KOPT-K1 (cell line): ENCODE results near the gene STATH.
"Not testable (repeated sequence)": the region's sequence is repeated elsewhere in the genome, so short reads cannot be mapped to it uniquely, and the experiment has no call there.

ENCODE experiments used
- H3K27ac ChIP-seq: fragments of 200-600 bp; sonication (generic); 2 replicates; pipeline ENCODE4 v1.5.1; 2016; ENCODE audit warnings: antibody characterized with exemption, mild to moderate bottlenecking, low read depth, low read length; ENCODE audit not compliant: poor library complexity, severe bottlenecking
- H3K36me3 ChIP-seq: fragments of 200-600 bp; sonication (generic); 2 replicates; pipeline ENCODE4 v1.5.1; 2017; ENCODE audit warnings: antibody characterized with exemption, mild to moderate bottlenecking, low read length, moderate library complexity; ENCODE audit not compliant: insufficient read depth
- H3K9me3 ChIP-seq: fragments of 200-600 bp; sonication (generic); 2 replicates; pipeline ENCODE4 v1.5.1; 2017; ENCODE audit warnings: antibody characterized with exemption, low read length, mild to moderate bottlenecking; ENCODE audit not compliant: insufficient read depth, poor library complexity, severe bottlenecking

The STATH gene

DNA sequence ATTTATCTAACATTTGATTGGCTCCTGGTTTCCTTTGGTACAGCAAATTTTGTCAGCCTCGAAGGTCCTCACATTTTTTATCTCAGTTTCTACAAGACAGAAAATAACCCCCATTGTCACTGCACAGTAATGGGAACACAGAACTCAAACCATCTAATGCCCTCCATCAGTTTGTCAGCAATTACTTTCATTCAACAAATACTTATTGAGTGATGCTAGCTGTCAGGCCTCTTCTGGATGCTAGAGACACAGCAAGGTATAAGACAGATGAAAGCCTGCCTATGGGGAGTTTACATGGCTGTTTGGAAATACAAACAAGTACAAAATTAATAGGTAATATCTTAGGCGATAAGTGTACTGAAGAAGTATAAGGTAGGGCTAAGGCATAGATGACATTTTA lies 27.5 kb downstream of the STATH start:
- H3K9me3 ChIP-seq: no peaks in the 10 kb centered on the region
- H3K36me3 ChIP-seq: no peaks in the 10 kb centered on the region
- no peak overlapping the region for H3K27ac ChIP-seq

DNA sequence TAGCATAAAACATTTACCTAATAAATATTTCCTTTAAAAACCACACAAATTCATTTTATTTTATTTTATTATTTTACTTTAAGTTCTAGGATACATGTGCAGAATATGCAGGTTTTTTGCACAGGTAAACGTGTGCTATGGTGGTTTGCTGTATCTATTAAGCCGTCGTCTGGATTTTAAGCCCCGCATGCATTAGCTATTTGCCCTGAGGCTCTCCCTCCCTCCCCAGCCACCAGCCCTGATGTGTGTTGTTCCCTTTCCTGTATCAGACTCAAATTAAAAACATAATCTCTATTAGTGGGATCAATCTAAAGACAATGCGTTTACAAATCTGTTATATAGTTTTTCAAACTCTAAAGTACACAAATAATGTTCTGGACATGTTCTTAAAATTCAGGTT lies 31.2 kb downstream of the STATH start:
- no peaks in the 10 kb centered on the region for H3K36me3 ChIP-seq
- H3K9me3 ChIP-seq: no peaks in the 10 kb centered on the region

DNA sequence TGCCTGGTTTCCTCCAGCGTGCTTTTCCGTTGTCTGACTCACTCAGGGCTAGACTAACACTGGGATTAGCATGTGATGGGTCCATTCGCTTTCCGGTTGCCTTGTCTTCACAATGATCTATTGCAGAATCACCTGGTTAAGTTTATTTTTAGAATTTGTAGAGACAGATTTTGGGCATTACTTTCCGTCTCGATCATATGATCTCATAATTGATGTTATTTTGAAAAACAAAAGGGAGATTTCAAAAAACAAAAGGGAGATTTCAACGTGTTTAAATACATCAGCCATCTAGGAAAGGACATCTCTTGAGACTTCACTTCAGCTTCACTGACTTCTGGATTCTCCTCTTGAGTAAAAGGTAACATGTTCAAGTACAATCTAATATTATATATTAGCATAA lies 32.4 kb downstream of the STATH start, which contains the start of gene HTN3:
TSS of gene HTN3 (plus strand) at position 301 of the 400 bp plus-strand sequence. CDS start 2,282 bp downstream, outside the sequence.
- not testable (repeated sequence) for H3K36me3 ChIP-seq, H3K9me3 ChIP-seq, H3K27ac ChIP-seq

More for the DNA sequence above, 31.2 kb downstream of the STATH start:
- no peak overlapping the region for H3K27ac ChIP-seq

DNA sequence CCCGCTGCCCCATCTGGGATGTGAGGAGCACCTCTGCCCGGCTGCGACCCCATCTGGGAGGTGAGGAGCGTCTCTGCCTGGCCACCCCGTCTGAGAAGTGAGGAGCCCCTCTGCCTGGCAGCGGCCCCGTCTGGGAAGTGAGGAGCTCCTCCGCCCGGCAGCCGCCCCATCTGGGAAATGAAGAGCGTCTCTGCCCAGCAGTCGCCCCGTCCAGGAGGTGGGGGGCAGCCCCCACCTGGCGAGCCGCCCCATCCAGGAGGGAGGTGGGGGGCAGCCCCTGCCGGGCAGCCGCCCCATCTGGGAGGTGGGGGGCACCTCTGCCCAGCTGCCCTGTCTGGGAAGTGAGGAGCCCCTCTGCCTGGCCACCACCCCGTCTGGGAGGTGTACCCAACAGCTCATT lies 41.8 kb downstream of the STATH start:
- H3K36me3 ChIP-seq, H3K9me3 ChIP-seq, H3K27ac ChIP-seq: not testable (repeated sequence)

DNA sequence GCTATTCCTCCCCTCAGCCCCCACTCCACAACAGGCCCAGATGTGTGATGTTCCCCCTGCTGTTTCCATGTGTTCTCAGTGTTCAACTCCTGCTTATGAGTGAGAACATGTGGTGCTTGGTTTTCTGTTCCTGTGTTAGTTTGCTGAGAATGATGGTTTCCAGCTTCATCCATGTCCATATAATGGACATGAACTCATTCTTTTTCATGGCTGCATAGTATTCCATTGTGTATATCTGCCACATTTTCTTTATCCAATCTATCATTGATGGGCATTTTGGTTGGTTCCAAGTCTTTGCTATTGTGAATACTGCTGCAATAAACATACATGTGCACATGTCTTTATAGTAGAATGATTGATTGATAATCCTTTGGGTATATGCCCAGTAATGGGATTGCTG lies 44.2 kb downstream of the STATH start:
- not testable (repeated sequence) for H3K9me3 ChIP-seq, H3K36me3 ChIP-seq, H3K27ac ChIP-seq

DNA sequence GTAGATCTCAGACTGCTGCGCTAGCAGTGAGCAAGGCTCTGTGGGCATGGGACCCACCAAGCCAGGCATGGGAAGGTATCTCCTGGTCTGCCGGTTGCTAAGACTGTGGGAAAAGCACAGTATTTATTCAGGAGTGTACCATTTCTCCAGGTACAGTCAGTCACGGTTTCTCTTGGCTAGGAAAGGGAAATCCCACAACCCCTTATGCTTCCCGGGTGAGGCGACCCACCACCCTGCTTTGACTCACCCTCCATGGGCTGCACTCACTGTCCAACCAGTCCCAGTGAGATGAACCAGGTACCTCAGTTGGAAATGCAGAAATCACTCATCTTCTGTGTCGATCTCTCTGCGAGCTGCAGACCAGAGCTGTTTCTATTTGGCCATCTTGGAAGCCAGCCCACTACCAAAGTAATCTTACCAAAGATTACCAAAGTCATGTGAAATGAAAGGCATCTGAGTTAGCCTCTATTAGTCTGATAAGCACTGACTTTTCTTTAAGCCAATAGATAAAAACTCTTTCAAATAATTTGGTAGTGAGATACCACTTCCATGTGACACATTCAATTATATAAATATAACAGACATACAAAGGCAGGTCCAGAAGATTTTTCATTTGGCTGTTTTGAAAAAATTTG lies 46.0 kb downstream of the STATH start:
- Histone ChIP-seq H3K9me3 (no peaks in the 10 kb centered on the region), H3K36me3 (no peaks in the 10 kb centered on the region), H3K27ac (no peak overlapping the region)

DNA sequence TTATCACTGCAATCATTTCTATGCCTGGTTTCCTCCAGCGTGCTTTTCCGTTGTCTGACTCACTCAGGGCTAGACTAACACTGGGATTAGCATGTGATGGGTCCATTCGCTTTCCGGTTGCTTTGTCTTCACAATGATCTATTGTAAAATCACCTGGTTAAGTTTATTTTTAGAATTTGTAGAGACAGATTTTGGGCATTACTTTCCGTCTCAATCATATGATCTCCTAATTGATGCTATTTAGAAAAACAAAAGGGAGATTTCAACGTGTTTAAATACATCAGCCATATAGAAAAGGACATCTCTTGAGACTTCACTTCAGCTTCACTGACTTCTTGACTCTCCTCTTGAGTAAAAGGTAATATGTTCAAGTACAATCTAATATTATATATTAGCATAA lies 54.4 kb downstream of the STATH start, which contains the start of gene HTN1:
TSS of gene HTN1 (plus strand) at position 301 of the 400 bp plus-strand sequence. CDS start 2,639 bp downstream, outside the sequence.
- H3K36me3 ChIP-seq, H3K27ac ChIP-seq, H3K9me3 ChIP-seq: not testable (repeated sequence)
